Spleen (tissue), 11 donors: ENCODE measurements around the gene ROM1. TPM values are rescaled to one million over a fixed set of nuclear protein-coding genes. Genes with fewer than 3 reads are reported as not detected.
"Not testable (repeated sequence)": the region's sequence is repeated elsewhere in the genome, so short reads cannot be mapped to it uniquely, and the experiment has no call there.

Source experiments
- DNase-seq: peaks from one replicate; pipeline ENCODE4 v3.0.0-alpha.2; 2020
- H3K27ac ChIP-seq, 8 donors: fragments of 200-600 bp; sonication (generic) in 7 of 8; 1 replicate in 4 of 8; 2 replicates in 4 of 8; pipeline versions ENCODE4 v1.5.0 to v1.8.0; 2016 to 2021; ENCODE audit warnings: inconsistent platforms in 4 of 8, mild to moderate bottlenecking in 4 of 8, moderate library complexity in 1 of 8
- H3K27me3 ChIP-seq, 7 donors: fragments of 200-600 bp; sonication (generic) in 6 of 7; replicated peaks in 1 of 7; 1 replicate in 4 of 7; 2 replicates in 3 of 7; pipeline versions ENCODE4 v1.5.0 to v1.8.0; 2016 to 2021; ENCODE audit warnings: inconsistent platforms in 3 of 7, mild to moderate bottlenecking in 1 of 7
- H3K36me3 ChIP-seq, 6 donors: fragments of 200-600 bp; sonication (generic) in 5 of 6; 1 replicate in 4 of 6; 2 replicates in 2 of 6; pipeline versions ENCODE4 v1.5.0 to v1.8.0; 2016 to 2021; ENCODE audit warnings: inconsistent platforms in 2 of 6
- H3K4me1 ChIP-seq, 6 donors: fragments of 200-600 bp; sonication (generic) in 5 of 6; 1 replicate in 3 of 6; 2 replicates in 3 of 6; pipeline versions ENCODE4 v1.5.0 to v1.8.0; 2016 to 2021; ENCODE audit warnings: inconsistent platforms in 3 of 6
- H3K4me3 ChIP-seq, 8 donors: fragments of 200-600 bp; sonication (generic) in 7 of 8; 1 replicate in 4 of 8; 2 replicates in 4 of 8; pipeline versions ENCODE4 v1.5.0 to v1.8.0; 2016 to 2021; ENCODE audit warnings: inconsistent platforms in 4 of 8, mild to moderate bottlenecking in 4 of 8, moderate library complexity in 2 of 8
- H3K9me3 ChIP-seq, 8 donors: fragments of 200-600 bp; sonication (generic) in 7 of 8; 1 replicate in 4 of 8; 2 replicates in 4 of 8; pipeline versions ENCODE4 v1.5.0 to v1.8.0; 2016 to 2021; ENCODE audit warnings: inconsistent platforms in 4 of 8
- POLR2A ChIP-seq, 3 donors: fragments of 450-650 bp; IDR thresholded peaks; one replicate each; pipeline ENCODE4 v1.5.1; 2017; ENCODE audit warnings: antibody characterized with exemption in 3 of 3, mild to moderate bottlenecking in 1 of 3
- POLR2AphosphoS5 ChIP-seq, 3 donors: sonication (generic); formaldehyde crosslinking; IDR thresholded peaks; one replicate each; pipeline ENCODE4 v1.5.1; 2017; ENCODE audit warnings: antibody characterized with exemption in 3 of 3
- WGBS, 5 donors: extraction: QIAGEN DNeasy Blood & Tissue Kit in 3 of 5; methylation state at CpG; one replicate each; pipeline versions ENCODE4 v1.1.5 to v1.1.7; 2013 to 2018; 5-methylcytosine and 5-hydroxymethylcytosine counted together
- intact Hi-C: fragments of 100-400 bp; cut with DNase I; formaldehyde crosslinking; loops from one replicate; pipeline ENCODE4 v1.15.0; 2023; ENCODE audit warnings: low total_unique reads
- polyA plus RNA-seq, 3 donors: library from polyadenylated mRNA; stranded (reverse); fragments of 200-250 nt; gene quantifications; one replicate each; pipeline ENCODE4 v1.2.1, GENCODE V29; 2013
- total RNA-seq, 7 donors: library from RNA; depleted of rRNA in 3 of 7; stranded (reverse); fragments of >200 nt in 3 of 7; fragmentation: NEBNext Ultra II Directional in 4 of 7; extraction: Animal tissue kit (Norgen Biotek cat#: 25700) in 4 of 7; gene quantifications; one replicate each; pipeline versions ENCODE4 v1.1.0 to v1.2.1, GENCODE V29; 2016 to 2021
- TF ChIP-seq, protein P1 (sequence below), 11 experiments: fragments of 200-600 bp in 7 of 11; fragments of 450-650 bp in 4 of 11; sonication (generic) in 4 of 11; IDR thresholded peaks in 8 of 11; conservative IDR thresholded peaks in 3 of 11; 1 replicate in 7 of 11; 2 replicates in 4 of 11; pipeline versions ENCODE4 v1.4.0 to v1.8.0; 2016 to 2021; ENCODE audit warnings: antibody characterized with exemption in 11 of 11, inconsistent platforms in 4 of 11, mild to moderate bottlenecking in 1 of 11
- donor health status: healthy with polysubstance abuse.
- donor health status: DM: no; HTN: no; CAD: no; lungs with moderate emphysema.
- donor health status: DM: no; HTN: no; CAD: no.
- donor health status: Bipolar disorder and iron deficiency.
- donor health status: healthy.
- donor health status: DM: no; HTN: no; CAD: no.
- donor health status: DM: yes; HTN: yes; CAD: no.

Gene ROM1
- total and polyA plus RNA-seq, 10 donors, result 4.2 to 15.0 (median 5.9) TPM

DNA sequence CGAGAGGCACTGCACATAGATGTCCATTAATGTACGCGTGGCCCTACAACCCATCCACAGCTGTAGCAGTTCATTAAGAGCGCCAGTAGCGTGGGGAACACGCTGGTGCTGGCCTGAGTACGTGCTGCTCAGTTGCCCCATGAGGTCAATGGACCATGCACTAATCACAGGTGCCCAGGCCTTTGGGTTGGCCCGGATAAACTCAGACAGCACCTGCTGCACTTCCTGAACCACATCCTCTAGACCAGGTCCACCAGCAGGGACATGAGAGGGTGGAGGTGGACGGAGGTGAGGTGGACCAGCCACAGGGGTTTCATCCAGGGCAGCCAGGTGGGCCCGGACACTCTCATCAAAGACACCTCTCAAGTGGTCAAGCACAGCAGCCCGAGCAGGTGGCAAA lies 36.4 kb downstream of the ROM1 start:
- WGBS, 5 donors, result 86 to 89% (median 89%) methylated on average over 11 of the region's 11 CpGs
- Histone ChIP-seq H3K9me3 (no peaks in the 10 kb centered on the region), H3K4me3 (no peak overlapping the region), H3K27ac (no peak overlapping the region), H3K27me3 (no peaks in the 10 kb centered on the region), H3K4me1 (peaks cover 29 to 77% (median 53%) of the 10 kb centered on the region in 6 donors), H3K36me3 (peaks cover 0 to 35% (median 24%) of the 10 kb centered on the region in 6 donors)
- intact Hi-C loops, result no loop called here
- DNase-seq, result peak; percentile 62
- TF ChIP-seq, protein P1, sequence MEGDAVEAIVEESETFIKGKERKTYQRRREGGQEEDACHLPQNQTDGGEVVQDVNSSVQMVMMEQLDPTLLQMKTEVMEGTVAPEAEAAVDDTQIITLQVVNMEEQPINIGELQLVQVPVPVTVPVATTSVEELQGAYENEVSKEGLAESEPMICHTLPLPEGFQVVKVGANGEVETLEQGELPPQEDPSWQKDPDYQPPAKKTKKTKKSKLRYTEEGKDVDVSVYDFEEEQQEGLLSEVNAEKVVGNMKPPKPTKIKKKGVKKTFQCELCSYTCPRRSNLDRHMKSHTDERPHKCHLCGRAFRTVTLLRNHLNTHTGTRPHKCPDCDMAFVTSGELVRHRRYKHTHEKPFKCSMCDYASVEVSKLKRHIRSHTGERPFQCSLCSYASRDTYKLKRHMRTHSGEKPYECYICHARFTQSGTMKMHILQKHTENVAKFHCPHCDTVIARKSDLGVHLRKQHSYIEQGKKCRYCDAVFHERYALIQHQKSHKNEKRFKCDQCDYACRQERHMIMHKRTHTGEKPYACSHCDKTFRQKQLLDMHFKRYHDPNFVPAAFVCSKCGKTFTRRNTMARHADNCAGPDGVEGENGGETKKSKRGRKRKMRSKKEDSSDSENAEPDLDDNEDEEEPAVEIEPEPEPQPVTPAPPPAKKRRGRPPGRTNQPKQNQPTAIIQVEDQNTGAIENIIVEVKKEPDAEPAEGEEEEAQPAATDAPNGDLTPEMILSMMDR (IDR thresholded peaks at IDR 0.05 in 8 of 11, conservative IDR thresholded peaks at IDR 0.05 in 3 of 11), result no peak
- TF ChIP-seq POLR2AphosphoS5 (IDR thresholded peaks at IDR 0.05), result no peak
- TF ChIP-seq POLR2A (IDR thresholded peaks at IDR 0.05), result no peak

DNA sequence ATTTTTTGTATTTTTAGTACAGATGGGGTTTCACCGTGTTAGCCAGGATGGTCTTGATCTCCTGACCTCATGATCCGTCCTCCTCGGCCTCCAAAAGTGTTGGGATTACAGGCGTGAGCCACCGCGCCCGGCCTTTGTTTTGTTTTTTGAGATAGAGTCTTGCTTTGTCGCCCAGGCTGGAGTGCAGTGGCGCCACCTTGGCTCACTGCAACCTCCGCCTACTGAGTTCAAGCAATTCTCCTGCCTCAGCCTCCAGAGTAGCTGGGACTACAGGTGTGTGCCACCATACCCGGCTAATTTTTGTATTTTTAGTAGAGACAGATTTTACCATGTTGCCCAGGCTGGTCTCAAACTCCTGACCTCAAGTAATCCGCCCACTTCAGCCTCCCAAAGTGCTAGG lies 37.2 kb downstream of the ROM1 start:
- H3K4me3 ChIP-seq, H3K27ac ChIP-seq, H3K27me3 ChIP-seq, intact Hi-C loops, H3K9me3 ChIP-seq: not testable (repeated sequence)
- peaks cover 0 to 33% (median 23%) of the 10 kb centered on the region in 6 donors for H3K36me3 ChIP-seq
- 88 to 98% (median 94%) methylated on average over 12 of the region's 12 CpGs for WGBS, 5 donors
- peak; percentile 29 for DNase-seq
- H3K4me1 ChIP-seq, result peaks cover 23 to 72% (median 46%) of the 10 kb centered on the region in 6 donors

DNA sequence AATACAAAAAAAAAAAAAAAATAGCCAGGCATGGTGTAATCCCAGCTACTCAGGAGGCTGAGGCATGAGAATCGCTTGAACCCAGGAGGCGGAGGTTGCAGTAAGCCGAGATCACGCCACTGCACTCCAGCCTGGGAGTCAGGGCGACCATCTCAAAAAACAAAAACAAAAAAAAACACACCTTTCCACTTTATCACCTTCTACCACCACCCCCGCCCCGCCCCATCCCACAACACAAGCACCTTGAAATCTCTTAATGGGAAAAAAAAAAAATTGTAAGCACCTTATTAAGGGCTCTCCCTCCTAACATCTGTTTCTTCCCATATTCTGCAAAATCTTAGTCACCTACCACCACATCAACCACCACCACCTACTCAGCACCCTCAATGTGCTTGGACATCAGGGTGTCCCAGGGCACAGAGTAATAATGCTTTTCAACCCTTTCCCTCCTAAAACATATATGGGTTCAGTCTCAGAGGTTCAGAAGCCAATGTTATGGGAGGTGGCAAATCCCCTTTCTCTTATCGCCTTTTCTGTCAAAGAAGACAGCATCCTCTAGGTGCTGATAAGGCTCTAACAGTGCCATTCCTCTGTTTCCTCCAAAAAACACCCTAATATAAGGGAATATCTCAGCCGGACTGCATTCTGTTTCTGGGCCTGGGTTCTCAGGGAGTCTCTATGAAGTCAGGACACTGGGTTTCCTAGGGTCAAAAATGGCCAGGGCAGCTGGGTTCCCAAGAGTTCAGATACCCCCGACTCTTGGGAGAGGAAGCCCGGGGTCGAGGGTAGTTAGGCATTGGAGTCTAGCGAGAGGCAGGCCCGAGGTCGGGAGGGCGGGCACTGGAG lies 39.3 kb downstream of the ROM1 start:
- intact Hi-C loops, result no loop called here
- Histone ChIP-seq H3K9me3 (no peaks in the 10 kb centered on the region), H3K27me3 (no peaks in the 10 kb centered on the region), H3K4me1 (peaks cover 12 to 53% (median 29%) of the 10 kb centered on the region in 6 donors), H3K27ac (peak overlapping the region; percentile 78 to 97 (median 91)), H3K4me3 (peak overlapping the region; percentile 50 to 90 (median 77)), H3K36me3 (peaks cover 0 to 33% (median 23%) of the 10 kb centered on the region in 6 donors)
- whole genome bisulfite sequencing, 5 donors, result 35 to 38% (median 38%) methylated on average over 13 to 16 of the region's 16 CpGs
- DNase-seq, result peak; percentile 25
- TF ChIP-seq, protein P1 (IDR thresholded peaks at IDR 0.05 in 8 of 11, conservative IDR thresholded peaks at IDR 0.05 in 3 of 11), result no peak
- TF ChIP-seq POLR2A (IDR thresholded peaks at IDR 0.05) (no peak), POLR2AphosphoS5 (IDR thresholded peaks at IDR 0.05) (no peak)

DNA sequence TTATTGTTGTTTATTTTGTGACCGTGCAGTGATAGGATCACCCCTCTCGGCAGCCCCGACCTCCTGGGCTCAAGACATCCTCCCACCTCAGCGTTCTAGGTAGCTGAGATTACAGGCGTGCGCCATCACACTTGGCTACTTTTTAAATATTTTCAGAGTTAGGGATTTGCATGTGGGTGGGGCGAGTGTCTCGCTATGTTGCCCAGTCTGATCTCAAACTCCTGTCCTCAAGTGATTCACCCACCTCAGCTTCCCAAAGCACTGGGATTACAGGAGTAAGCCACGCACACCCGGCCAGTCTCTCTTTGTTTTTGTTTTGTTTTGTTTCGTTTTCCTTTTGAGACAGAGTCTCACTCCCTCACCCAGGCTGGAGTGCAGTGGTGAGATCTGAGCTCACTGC lies 41.2 kb downstream of the ROM1 start:
- Histone ChIP-seq H3K27ac (peak overlapping the region in 1 of 8 donors; percentile 96), H3K4me1 (peaks cover 11 to 44% (median 26%) of the 10 kb centered on the region in 6 donors), H3K9me3 (no peaks in the 10 kb centered on the region), H3K36me3 (peaks cover 0 to 15% (median 6%) of the 10 kb centered on the region in 6 donors), H3K4me3 (peak overlapping the region in 1 of 8 donors; percentile 22), H3K27me3 (no peaks in the 10 kb centered on the region)
- intact Hi-C loops, result no loop called here
- 84 to 93% (median 86%) methylated on average over 11 of the region's 11 CpGs for WGBS, 5 donors
- TF ChIP-seq POLR2AphosphoS5 (IDR thresholded peaks at IDR 0.05) (no peak), POLR2A (IDR thresholded peaks at IDR 0.05) (no peak)
- TF ChIP-seq, protein P1 (IDR thresholded peaks at IDR 0.05 in 8 of 11, conservative IDR thresholded peaks at IDR 0.05 in 3 of 11), result no peak
- peak; percentile 41 for DNase-seq
